ENCODE results near the gene SNX18. TPM values are rescaled to one million over a fixed set of nuclear protein-coding genes. Genes with fewer than 3 reads are reported as not detected.

SNX18 gene
- total RNA-seq, 1 donor from 2014 or later, result 74.2 TPM

DNA sequence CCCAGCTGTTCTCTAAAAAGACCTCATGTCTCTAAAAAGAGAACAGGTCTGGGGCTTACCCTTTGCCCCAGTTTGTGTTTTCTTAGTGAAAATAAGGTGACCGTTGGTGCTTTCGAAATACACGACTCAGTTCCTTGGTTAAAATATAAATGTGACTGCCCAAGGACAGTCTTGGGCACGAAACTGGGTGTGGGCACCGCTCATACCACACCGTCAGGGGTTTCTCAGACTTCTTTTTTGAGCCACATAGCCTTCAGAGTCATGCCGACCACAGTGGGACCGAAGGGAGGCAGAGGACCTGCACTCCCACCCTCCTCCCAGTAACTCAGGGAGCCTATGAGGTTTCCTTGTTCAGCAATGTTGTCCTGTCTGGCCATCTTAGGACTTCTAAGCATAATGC lies 6.5 kb downstream of the SNX18 start:
- Mint-ChIP-seq H3K27ac (ENCODE audit: unreplicated experiment) (peak overlapping the region; percentile 83), H3K36me3 (ENCODE audit: low read depth) (peaks cover 8% of the 10 kb centered on the region), H3K4me1 (ENCODE audit: low read depth) (peaks cover 24% of the 10 kb centered on the region), H3K4me3 (ENCODE audit: unreplicated experiment) (peak overlapping the region; percentile 54), H3K9me3 (ENCODE audit: low read depth) (no peaks in the 10 kb centered on the region), H3K27me3 (ENCODE audit: low read depth) (no peaks in the 10 kb centered on the region)
- DNase-seq (ENCODE audit: low spot score), result no peak
- TF ChIP-seq, protein P1, sequence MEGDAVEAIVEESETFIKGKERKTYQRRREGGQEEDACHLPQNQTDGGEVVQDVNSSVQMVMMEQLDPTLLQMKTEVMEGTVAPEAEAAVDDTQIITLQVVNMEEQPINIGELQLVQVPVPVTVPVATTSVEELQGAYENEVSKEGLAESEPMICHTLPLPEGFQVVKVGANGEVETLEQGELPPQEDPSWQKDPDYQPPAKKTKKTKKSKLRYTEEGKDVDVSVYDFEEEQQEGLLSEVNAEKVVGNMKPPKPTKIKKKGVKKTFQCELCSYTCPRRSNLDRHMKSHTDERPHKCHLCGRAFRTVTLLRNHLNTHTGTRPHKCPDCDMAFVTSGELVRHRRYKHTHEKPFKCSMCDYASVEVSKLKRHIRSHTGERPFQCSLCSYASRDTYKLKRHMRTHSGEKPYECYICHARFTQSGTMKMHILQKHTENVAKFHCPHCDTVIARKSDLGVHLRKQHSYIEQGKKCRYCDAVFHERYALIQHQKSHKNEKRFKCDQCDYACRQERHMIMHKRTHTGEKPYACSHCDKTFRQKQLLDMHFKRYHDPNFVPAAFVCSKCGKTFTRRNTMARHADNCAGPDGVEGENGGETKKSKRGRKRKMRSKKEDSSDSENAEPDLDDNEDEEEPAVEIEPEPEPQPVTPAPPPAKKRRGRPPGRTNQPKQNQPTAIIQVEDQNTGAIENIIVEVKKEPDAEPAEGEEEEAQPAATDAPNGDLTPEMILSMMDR (IDR thresholded peaks at IDR 0.05), result no peak

DNA sequence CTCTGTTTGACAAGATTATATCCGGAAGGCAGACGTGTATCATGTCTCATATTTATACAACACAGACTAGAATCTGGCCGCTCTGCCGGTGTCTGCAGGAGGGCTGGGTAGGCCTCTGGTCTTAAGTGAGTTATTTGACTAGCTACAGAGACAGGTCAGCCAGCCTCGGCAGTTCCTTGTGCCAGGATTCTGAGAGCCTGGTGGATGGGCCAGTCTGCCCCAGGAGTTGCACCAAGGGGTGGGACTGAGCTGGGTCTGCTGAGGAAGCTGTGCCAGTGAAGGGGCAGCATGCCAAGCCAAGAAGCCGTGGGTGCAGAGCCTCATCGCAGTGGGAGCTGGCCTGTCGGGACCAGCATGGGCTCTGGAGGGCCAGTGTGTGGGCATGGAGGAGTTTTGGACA lies 7.1 kb downstream of the SNX18 start:
- peaks cover 4% of the 10 kb centered on the region for H3K36me3 Mint-ChIP-seq (ENCODE audit: low read depth)
- no peaks in the 10 kb centered on the region for H3K27me3 Mint-ChIP-seq (ENCODE audit: low read depth)
- TF ChIP-seq, protein P1 (IDR thresholded peaks at IDR 0.05), result no peak
- peak overlapping the region; percentile 54 for H3K4me3 Mint-ChIP-seq (ENCODE audit: unreplicated experiment)
- H3K27ac Mint-ChIP-seq (ENCODE audit: unreplicated experiment), result peak overlapping the region; percentile 83
- no peak for DNase-seq (ENCODE audit: low spot score)
- no peaks in the 10 kb centered on the region for H3K9me3 Mint-ChIP-seq (ENCODE audit: low read depth)
- peaks cover 17% of the 10 kb centered on the region for H3K4me1 Mint-ChIP-seq (ENCODE audit: low read depth)

DNA sequence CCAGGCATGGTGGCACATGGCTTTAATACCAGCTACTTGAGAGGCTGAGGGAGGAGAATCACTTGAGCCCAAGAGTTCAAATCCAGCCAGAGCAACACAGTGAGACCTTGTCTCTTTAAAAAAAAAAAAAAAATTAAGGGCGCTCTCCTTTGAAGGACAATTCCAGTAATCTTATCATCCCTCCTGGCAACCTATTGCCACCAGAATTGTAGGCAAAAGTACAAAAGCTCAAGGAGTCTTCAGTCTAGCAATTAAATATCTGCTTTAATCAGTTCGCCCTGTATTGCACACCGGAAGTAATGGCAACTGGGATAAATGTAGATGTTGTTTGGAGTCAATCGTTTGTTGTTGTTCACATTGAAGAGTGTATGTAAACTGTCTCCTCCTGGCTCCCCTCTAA lies 7.7 kb downstream of the SNX18 start:
- no peaks in the 10 kb centered on the region for H3K9me3 Mint-ChIP-seq (ENCODE audit: low read depth)
- H3K27me3 Mint-ChIP-seq (ENCODE audit: low read depth), result no peaks in the 10 kb centered on the region
- H3K4me3 Mint-ChIP-seq (ENCODE audit: unreplicated experiment), result no peak overlapping the region
- H3K27ac Mint-ChIP-seq (ENCODE audit: unreplicated experiment), result peak overlapping the region; percentile 83
- peaks cover 3% of the 10 kb centered on the region for H3K36me3 Mint-ChIP-seq (ENCODE audit: low read depth)
- peaks cover 18% of the 10 kb centered on the region for H3K4me1 Mint-ChIP-seq (ENCODE audit: low read depth)
- TF ChIP-seq, protein P1 (IDR thresholded peaks at IDR 0.05), result no peak
- DNase-seq (ENCODE audit: low spot score), result no peak

DNA sequence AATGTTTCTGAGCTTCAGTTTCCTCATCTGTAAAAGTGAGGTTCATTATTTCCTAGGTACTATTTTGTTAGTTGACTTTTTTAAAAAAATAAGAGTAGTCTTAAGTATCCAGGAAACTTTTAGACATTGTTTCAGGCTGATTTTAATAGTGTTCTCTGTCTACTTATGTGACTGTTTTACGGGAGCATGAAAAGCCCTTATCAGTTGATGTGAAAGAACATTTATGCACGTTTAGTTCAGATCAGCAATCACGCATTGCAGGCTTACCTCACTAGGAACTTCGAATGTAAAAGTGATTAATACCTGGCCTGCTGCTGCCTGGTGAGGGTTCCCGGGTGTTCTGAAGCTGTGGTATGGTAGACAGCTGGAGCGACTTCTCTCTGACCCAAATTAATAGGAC lies 8.1 kb downstream of the SNX18 start:
- H3K27ac Mint-ChIP-seq (ENCODE audit: unreplicated experiment), result peak overlapping the region; percentile 83

DNA sequence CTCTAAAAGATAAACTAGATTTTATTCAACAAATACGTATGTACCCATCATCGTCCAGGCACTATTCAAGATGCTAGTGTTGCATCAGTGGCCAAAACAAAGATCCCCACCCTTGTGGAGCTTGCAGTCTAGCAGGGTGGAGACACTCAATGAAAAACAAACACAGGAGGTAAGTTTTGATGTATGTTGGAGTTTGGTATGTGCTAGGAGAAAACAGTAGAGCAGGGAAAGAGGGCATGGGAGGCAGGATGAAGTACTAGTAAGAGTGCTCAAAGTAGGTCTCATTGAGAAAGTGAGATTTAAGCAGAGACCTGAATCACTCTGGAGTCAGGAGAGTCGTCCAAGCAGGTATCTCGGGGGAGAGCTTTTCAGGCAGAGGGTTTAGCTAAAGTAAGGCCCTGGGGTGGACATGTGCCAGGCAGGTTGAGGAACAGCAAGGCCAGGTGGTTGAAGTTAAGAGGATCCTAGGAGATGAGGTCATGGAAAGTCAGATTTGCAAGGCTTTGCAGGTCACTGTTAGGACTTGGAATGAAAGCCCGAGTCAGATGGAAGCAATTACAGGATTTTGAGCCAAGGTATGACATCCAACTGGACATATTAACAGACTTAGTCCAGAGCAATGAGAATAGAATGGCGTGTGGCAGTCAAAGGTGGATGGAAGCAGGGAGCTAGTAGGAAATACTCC lies 9.2 kb downstream of the SNX18 start:
- no peak for DNase-seq (ENCODE audit: low spot score)
- Mint-ChIP-seq H3K4me1 (ENCODE audit: low read depth) (peaks cover 19% of the 10 kb centered on the region), H3K4me3 (ENCODE audit: unreplicated experiment) (no peak overlapping the region), H3K27me3 (ENCODE audit: low read depth) (no peaks in the 10 kb centered on the region), H3K27ac (ENCODE audit: unreplicated experiment) (no peak overlapping the region), H3K9me3 (ENCODE audit: low read depth) (no peaks in the 10 kb centered on the region), H3K36me3 (ENCODE audit: low read depth) (peaks cover 4% of the 10 kb centered on the region)
- TF ChIP-seq, protein P1 (IDR thresholded peaks at IDR 0.05), result no peak

More for the DNA sequence above, 8.1 kb downstream of the SNX18 start:
- H3K9me3 Mint-ChIP-seq (ENCODE audit: low read depth), result no peaks in the 10 kb centered on the region
- TF ChIP-seq, protein P1 (IDR thresholded peaks at IDR 0.05), result no peak
- H3K4me3 Mint-ChIP-seq (ENCODE audit: unreplicated experiment), result no peak overlapping the region
- no peaks in the 10 kb centered on the region for H3K27me3 Mint-ChIP-seq (ENCODE audit: low read depth)
- no peak for DNase-seq (ENCODE audit: low spot score)
- peaks cover 18% of the 10 kb centered on the region for H3K4me1 Mint-ChIP-seq (ENCODE audit: low read depth)
- peaks cover 3% of the 10 kb centered on the region for H3K36me3 Mint-ChIP-seq (ENCODE audit: low read depth)
